Large intestine (tissue), 3 donors: ENCODE measurements around the gene TCF7L2. TPM values are rescaled to one million over a fixed set of nuclear protein-coding genes. Genes with fewer than 3 reads are reported as not detected.

ENCODE experiments used
- DNase-seq, 2 donors: peaks; one replicate each; pipeline versions ENCODE4 v3.0.0 to v3.0.0-alpha.2; 2013
- H3K27ac ChIP-seq: one replicate; pipeline ENCODE4 v1.5.1; 2013; ENCODE audit warnings: low read length
- H3K27me3 ChIP-seq: 2 replicates; pipeline ENCODE4 v1.6.1; 2013; ENCODE audit warnings: low read length; ENCODE audit not compliant: control insufficient read depth, insufficient read depth
- H3K36me3 ChIP-seq: 2 replicates; pipeline ENCODE4 v1.6.1; 2013; ENCODE audit warnings: low read length; ENCODE audit not compliant: control insufficient read depth, insufficient read depth
- H3K4me1 ChIP-seq: one replicate; pipeline ENCODE4 v1.6.1; 2013; ENCODE audit warnings: low read length; ENCODE audit not compliant: control insufficient read depth, insufficient read depth
- H3K4me3 ChIP-seq: one replicate; pipeline ENCODE4 v1.5.1; 2013; ENCODE audit warnings: low read length
- H3K9me3 ChIP-seq: one replicate; pipeline ENCODE4 v1.6.1; 2013; ENCODE audit warnings: mild to moderate bottlenecking, low read depth, low read length, moderate library complexity; ENCODE audit not compliant: control insufficient read depth
- WGBS: methylation state at CpG from one replicate; pipeline ENCODE4 v1.1.5; 2013; ENCODE audit warnings: low lambda C conversion rate; ENCODE audit not compliant: insufficient coverage; 5-methylcytosine and 5-hydroxymethylcytosine counted together
- polyA plus RNA-seq: library from polyadenylated mRNA; unstranded; fragments of 120-200 nt; gene quantifications from one replicate; pipeline ENCODE4 v1.2.1, GENCODE V29; 2013

The TCF7L2 gene
- polyA plus RNA-seq, 1 donor = 48.2 TPM

DNA sequence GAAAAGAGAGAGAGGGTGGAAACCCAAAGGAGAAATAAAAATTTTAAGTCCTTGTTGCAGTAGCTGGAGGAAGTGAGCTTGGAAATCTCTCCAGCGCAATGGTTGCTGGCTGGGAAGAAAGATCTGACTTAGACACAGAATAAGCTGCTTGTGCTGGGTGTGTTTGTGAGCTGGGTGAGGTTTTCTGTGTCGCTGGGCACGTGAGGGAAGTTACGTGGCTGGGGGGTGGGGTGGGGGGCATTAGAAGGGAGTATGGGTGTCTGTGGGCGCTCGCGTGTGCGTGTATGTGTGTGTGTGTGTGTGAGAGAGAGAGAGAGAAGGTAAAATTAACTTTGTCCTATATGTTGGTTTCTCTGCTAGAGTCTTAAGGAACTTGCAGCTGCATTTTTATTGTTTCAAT, 11.6 kb downstream of the TCF7L2 start:
- no peaks in the 10 kb centered on the region for H3K27me3 ChIP-seq
- H3K4me1 ChIP-seq = peaks cover 55% of the 10 kb centered on the region
- H3K9me3 ChIP-seq = no peaks in the 10 kb centered on the region
- no peak for DNase-seq
- peaks cover 27% of the 10 kb centered on the region for H3K36me3 ChIP-seq
- H3K4me3 ChIP-seq = no peak overlapping the region
- no CpG with 5 or more reads among the region's 8 CpGs for WGBS
- H3K27ac ChIP-seq = peak overlapping the region; percentile 13

DNA sequence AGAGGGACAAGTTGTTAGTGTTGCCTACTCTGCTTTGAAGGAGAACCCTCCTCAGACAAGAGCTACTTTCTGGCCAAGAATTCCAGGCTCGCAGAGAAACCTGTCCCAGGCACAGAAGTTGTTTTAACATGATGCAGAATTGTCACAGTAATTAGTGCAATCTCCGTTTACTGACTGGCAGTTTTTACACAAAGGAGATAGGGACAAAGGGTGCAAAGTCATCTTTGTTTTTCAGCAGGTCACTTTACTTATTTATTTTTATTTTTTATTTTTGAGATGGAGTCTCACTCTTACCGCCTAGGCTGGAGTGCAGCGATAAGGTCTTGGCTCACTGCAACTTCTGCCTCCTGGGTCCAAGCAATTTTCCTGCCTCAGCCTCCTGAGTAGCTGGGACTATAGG, 12.3 kb downstream of the TCF7L2 start:
- peaks cover 48% of the 10 kb centered on the region for H3K4me1 ChIP-seq

DNA sequence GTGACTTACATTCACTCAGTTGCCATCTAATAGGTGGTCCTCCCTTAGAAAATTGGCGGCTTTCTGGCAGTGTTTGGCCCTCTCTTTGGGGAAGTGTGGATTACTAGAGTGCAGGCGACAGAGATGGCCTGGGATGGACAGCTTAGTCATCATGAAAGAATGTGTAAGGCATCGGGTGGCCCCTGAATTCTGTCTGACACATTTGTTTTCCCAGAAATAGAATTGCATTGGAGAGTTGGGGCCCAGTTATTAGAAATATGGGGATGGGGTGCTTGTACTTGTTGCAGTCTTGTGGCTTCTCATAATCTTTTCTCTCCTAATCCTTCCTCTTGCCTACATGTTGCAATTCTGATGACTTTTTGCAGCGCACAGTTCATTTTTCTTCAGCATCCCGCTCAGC, 13.8 kb downstream of the TCF7L2 start:
- Histone ChIP-seq H3K36me3 (peaks cover 43% of the 10 kb centered on the region), H3K9me3 (no peaks in the 10 kb centered on the region), H3K4me3 (no peak overlapping the region), H3K27me3 (no peaks in the 10 kb centered on the region), H3K27ac (no peak overlapping the region), H3K4me1 (peaks cover 35% of the 10 kb centered on the region)
- WGBS = 80% methylated on average over 1 of the region's 5 CpGs
- DNase-seq = no peak

More for the DNA sequence above, 12.3 kb downstream of the TCF7L2 start:
- H3K4me3 ChIP-seq = no peak overlapping the region
- DNase-seq = no peak
- H3K36me3 ChIP-seq = peaks cover 33% of the 10 kb centered on the region
- WGBS = 100% methylated on average over 1 of the region's 4 CpGs
- no peaks in the 10 kb centered on the region for H3K9me3 ChIP-seq
- no peaks in the 10 kb centered on the region for H3K27me3 ChIP-seq
- no peak overlapping the region for H3K27ac ChIP-seq

DNA sequence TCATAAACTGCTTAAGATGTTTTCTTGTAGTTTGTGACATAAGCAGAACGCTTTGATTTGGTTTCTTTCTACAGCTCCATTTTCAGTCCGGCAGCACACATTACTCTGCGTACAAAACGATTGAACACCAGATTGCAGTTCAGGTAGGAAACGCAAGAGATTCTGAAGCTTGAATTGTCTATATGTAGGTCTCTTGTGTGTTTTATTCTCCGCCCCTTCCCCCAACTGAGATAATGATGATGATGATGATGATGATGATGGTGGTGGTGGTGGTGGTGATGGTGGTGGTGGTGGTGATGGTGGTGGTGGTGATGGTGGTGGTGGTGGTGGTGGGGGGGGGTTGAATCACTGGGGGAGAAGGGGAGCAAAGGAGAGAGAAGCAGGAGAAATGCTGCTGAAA, 14.4 kb downstream of the TCF7L2 start:
- Histone ChIP-seq H3K4me3 (no peak overlapping the region), H3K4me1 (peaks cover 35% of the 10 kb centered on the region), H3K27me3 (no peaks in the 10 kb centered on the region), H3K27ac (no peak overlapping the region), H3K9me3 (no peaks in the 10 kb centered on the region), H3K36me3 (peaks cover 47% of the 10 kb centered on the region)
- DNase-seq = no peak
- no CpG with 5 or more reads among the region's 6 CpGs for WGBS

GRCh38 chr10:112966194-112966855, 16.3 kb downstream of the TCF7L2 start:
- 100% methylated on average over 1 of the region's 9 CpGs for WGBS
- H3K36me3 ChIP-seq = peaks cover 56% of the 10 kb centered on the region
- no peaks in the 10 kb centered on the region for H3K27me3 ChIP-seq
- H3K27ac ChIP-seq = no peak overlapping the region
- H3K4me1 ChIP-seq = peaks cover 24% of the 10 kb centered on the region
- H3K4me3 ChIP-seq = no peak overlapping the region
- no peaks in the 10 kb centered on the region for H3K9me3 ChIP-seq
- DNase-seq = no peak

- Histone ChIP-seq H3K27me3 (no peaks in the 10 kb centered on the region), H3K27ac (no peak overlapping the region), H3K36me3 (peaks cover 54% of the 10 kb centered on the region), H3K9me3 (no peaks in the 10 kb centered on the region), H3K4me3 (no peak overlapping the region), H3K4me1 (peaks cover 17% of the 10 kb centered on the region)
- DNase-seq = no peak
- 100% methylated on average over 1 of the region's 5 CpGs for WGBS
Observed at GRCh38 chr10:112967200-112967599, 17.2 kb downstream of the TCF7L2 start.

DNA sequence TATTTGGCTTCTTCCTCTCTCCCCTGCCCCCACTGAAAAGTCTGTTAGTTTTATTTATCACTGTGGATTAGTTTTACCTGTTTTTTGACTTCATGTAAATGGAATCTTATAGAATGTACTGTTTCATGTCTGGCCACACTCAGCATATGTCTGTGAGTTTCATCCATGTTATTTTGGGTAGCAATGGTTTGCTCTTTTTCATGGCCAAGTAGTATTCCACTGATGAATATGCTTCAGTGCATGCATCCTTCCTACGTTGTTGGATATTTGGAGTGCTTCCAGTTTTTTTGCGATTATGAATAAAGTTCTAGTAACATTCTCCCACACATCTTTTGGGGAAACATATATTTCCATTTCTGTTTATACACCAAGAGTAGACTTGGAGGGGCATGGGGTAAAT, 19.1 kb downstream of the TCF7L2 start:
- peaks cover 62% of the 10 kb centered on the region for H3K36me3 ChIP-seq

DNA sequence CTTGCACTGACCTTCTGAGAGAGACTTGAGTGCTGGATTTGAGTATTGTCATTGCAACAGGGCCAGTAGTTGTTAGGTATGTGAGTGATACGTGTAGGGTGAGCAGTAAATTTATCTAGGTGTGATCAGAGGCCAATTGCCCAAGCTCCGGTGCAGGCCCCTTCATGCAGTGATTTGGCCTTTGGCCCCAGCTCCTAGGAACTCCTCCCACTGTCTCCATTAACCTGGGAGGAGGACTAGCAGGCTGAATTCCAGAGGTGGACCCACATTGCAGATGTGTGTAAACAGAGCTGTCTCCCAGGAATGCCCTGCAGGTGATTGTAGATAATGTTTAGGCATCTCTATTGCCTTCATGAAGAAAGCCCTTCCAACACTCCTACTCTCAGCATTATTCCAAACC, 19.5 kb downstream of the TCF7L2 start:
- H3K4me1 ChIP-seq = peaks cover 8% of the 10 kb centered on the region
- WGBS = no CpG with 5 or more reads among the region's 2 CpGs
- no peak overlapping the region for H3K4me3 ChIP-seq
- H3K9me3 ChIP-seq = no peaks in the 10 kb centered on the region
- no peaks in the 10 kb centered on the region for H3K27me3 ChIP-seq
- H3K27ac ChIP-seq = peak overlapping the region; percentile 55
- DNase-seq = peak; percentile 82 to 83
- H3K36me3 ChIP-seq = peaks cover 63% of the 10 kb centered on the region

More for the DNA sequence above, 19.1 kb downstream of the TCF7L2 start:
- Histone ChIP-seq H3K9me3 (no peaks in the 10 kb centered on the region), H3K4me1 (peaks cover 9% of the 10 kb centered on the region), H3K27me3 (no peaks in the 10 kb centered on the region), H3K27ac (peak overlapping the region; percentile 55), H3K4me3 (no peak overlapping the region)
- WGBS = 100% methylated on average over 1 of the region's 2 CpGs
- DNase-seq = no peak

- no peak for DNase-seq
- Histone ChIP-seq H3K27me3 (no peaks in the 10 kb centered on the region), H3K9me3 (no peaks in the 10 kb centered on the region), H3K36me3 (peaks cover 60% of the 10 kb centered on the region), H3K27ac (no peak overlapping the region), H3K4me3 (no peak overlapping the region), H3K4me1 (peaks cover 8% of the 10 kb centered on the region)
- no CpG with 5 or more reads among the region's 4 CpGs for WGBS
Observed at GRCh38 chr10:112970021-112970420, 20.0 kb downstream of the TCF7L2 start.

DNA sequence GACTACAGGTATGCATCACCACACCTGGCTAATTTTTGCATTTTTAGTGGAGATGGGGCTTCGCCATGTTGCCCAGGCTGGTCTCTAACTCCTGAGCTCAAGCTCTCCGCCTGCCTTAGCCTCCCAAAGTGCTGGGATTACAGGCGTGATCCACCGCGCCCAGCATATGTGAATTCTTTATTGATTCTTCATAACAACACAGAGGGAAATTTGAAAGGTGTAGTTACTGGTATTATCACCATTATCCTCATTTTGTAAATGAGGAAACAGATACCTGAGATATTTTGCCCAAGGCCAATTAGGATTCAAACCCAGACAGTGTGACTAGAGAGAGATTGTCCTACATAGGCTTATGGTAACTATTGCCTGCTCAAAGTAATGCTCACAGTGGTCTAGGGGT, 22.6 kb downstream of the TCF7L2 start:
- DNase-seq = no peak
- Histone ChIP-seq H3K27me3 (no peaks in the 10 kb centered on the region), H3K27ac (no peak overlapping the region), H3K36me3 (peaks cover 57% of the 10 kb centered on the region), H3K4me1 (peaks cover 8% of the 10 kb centered on the region), H3K4me3 (no peak overlapping the region), H3K9me3 (no peaks in the 10 kb centered on the region)
- WGBS = no CpG with 5 or more reads among the region's 5 CpGs

DNA sequence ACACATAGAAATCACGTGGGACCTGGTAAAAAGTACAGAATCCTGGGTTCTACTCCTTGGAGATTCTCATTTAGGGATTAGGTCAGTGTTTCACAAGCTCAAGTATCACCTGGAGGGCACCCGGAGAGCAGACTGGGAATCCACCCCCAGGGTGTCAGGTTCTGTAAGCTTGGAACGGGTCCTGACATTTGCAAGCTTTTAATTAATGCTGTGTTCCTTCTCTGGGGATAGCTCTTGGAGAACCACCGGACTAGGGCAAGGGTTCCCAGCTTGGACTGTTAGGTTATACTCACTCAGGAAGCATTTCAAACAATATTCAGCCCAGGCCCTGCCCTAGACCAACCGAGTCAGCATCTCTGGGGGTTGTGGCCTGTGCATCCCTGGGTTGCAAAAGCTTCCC, 23.0 kb downstream of the TCF7L2 start:
- H3K27ac ChIP-seq = no peak overlapping the region
- DNase-seq = no peak
- WGBS = no CpG with 5 or more reads among the region's 5 CpGs
- H3K9me3 ChIP-seq = no peaks in the 10 kb centered on the region
- peaks cover 55% of the 10 kb centered on the region for H3K36me3 ChIP-seq
- no peaks in the 10 kb centered on the region for H3K27me3 ChIP-seq
- H3K4me3 ChIP-seq = no peak overlapping the region
- peaks cover 8% of the 10 kb centered on the region for H3K4me1 ChIP-seq
